Measurements from ENCODE around the gene ADAMTSL2. TPM values are rescaled to one million over a fixed set of nuclear protein-coding genes. Genes with fewer than 3 reads are reported as not detected.
"Not testable (repeated sequence)": the region's sequence is repeated elsewhere in the genome, so short reads cannot be mapped to it uniquely, and the experiment has no call there.

Gene ADAMTSL2
- total RNA-seq, 1 donor from 2014 or later: not detected

- intact Hi-C loops (cut with micrococcal nuclease): no loop called here
Observed at GRCh38 chr9:133553973-133554713, 19.6 kb downstream of the ADAMTSL2 start.

- intact Hi-C loops (cut with micrococcal nuclease): no loop called here
Observed at GRCh38 chr9:133554729-133555128, 20.2 kb downstream of the ADAMTSL2 start.

GRCh38 chr9:133556354-133556753 lies 21.9 kb downstream of the ADAMTSL2 start:
- intact Hi-C loops (cut with micrococcal nuclease): no loop called here

GRCh38 chr9:133557581-133557980 lies 23.1 kb downstream of the ADAMTSL2 start:
- intact Hi-C loops (cut with micrococcal nuclease): no loop called here

- intact Hi-C loops (cut with micrococcal nuclease): no loop called here
Observed at GRCh38 chr9:133558191-133559126, 24.0 kb downstream of the ADAMTSL2 start.

GRCh38 chr9:133560311-133560710 lies 25.8 kb downstream of the ADAMTSL2 start:
- intact Hi-C loops (cut with micrococcal nuclease): no loop called here

GRCh38 chr9:133560944-133561343 lies 26.4 kb downstream of the ADAMTSL2 start:
- intact Hi-C loops (cut with micrococcal nuclease): no loop called here

- intact Hi-C loops (cut with micrococcal nuclease): no loop called here
Observed at GRCh38 chr9:133561976-133562554, 27.6 kb downstream of the ADAMTSL2 start.

GRCh38 chr9:133562611-133563290 lies 28.2 kb downstream of the ADAMTSL2 start:
- intact Hi-C loops (cut with micrococcal nuclease): no loop called here

- intact Hi-C loops (cut with micrococcal nuclease): no loop called here
Observed at GRCh38 chr9:133563291-133563796, 28.8 kb downstream of the ADAMTSL2 start.

- intact Hi-C loops (cut with micrococcal nuclease): not testable (repeated sequence)
Observed at GRCh38 chr9:133563814-133564213, 29.3 kb downstream of the ADAMTSL2 start.

GRCh38 chr9:133564451-133565116 lies 30.1 kb downstream of the ADAMTSL2 start:
- intact Hi-C loops (cut with micrococcal nuclease): no loop called here

- intact Hi-C loops (cut with micrococcal nuclease): no loop called here
Observed at GRCh38 chr9:133566382-133566781, 31.9 kb downstream of the ADAMTSL2 start.

- intact Hi-C loops (cut with micrococcal nuclease): no loop called here
Observed at GRCh38 chr9:133566817-133567216, 32.3 kb downstream of the ADAMTSL2 start.

GRCh38 chr9:133568186-133568585 lies 33.7 kb downstream of the ADAMTSL2 start:
- intact Hi-C loops (cut with micrococcal nuclease): no loop called here

- intact Hi-C loops (cut with micrococcal nuclease): no loop called here
Observed at GRCh38 chr9:133569121-133569785, 34.7 kb downstream of the ADAMTSL2 start.

- intact Hi-C loops (cut with micrococcal nuclease): no loop called here
Observed at GRCh38 chr9:133569891-133570690, 35.6 kb downstream of the ADAMTSL2 start.

GRCh38 chr9:133570691-133571080 lies 36.2 kb downstream of the ADAMTSL2 start:
- intact Hi-C loops (cut with micrococcal nuclease): no loop called here

GRCh38 chr9:133571391-133571890 lies 36.9 kb downstream of the ADAMTSL2 start:
- intact Hi-C loops (cut with micrococcal nuclease): no loop called here
